Uterus (tissue), 4 donors: ENCODE results near the gene KIAA1755. TPM values are rescaled to one million over a fixed set of nuclear protein-coding genes. Genes with fewer than 3 reads are reported as not detected.

Source experiments
- DNase-seq, 2 donors: peaks; one replicate each; pipeline ENCODE4 v3.0.0-alpha.2; 2019 to 2020
- H3K27ac ChIP-seq, 2 donors: fragments of 200-600 bp; sonication (generic); 1 replicate in 1 of 2; 2 replicates in 1 of 2; pipeline ENCODE4 v1.5.1; 2016 to 2018
- H3K27me3 ChIP-seq, 2 donors: fragments of 200-600 bp; sonication (generic); one replicate each; pipeline ENCODE4 v1.5.1; 2018 to 2019; ENCODE audit warnings: control low read depth in 1 of 2
- H3K36me3 ChIP-seq, 2 donors: fragments of 200-600 bp; sonication (generic); one replicate each; pipeline ENCODE4 v1.5.1; 2019; ENCODE audit warnings: control low read depth in 1 of 2
- H3K4me1 ChIP-seq, 2 donors: fragments of 200-600 bp; sonication (generic); one replicate each; pipeline ENCODE4 v1.5.1; 2018 to 2019; ENCODE audit warnings: control low read depth in 1 of 2
- H3K4me3 ChIP-seq, 2 donors: fragments of 200-600 bp; sonication (generic); 1 replicate in 1 of 2; 2 replicates in 1 of 2; pipeline ENCODE4 v1.5.1; 2018 to 2019; ENCODE audit warnings: mild to moderate bottlenecking in 1 of 2
- H3K9me3 ChIP-seq, 2 donors: fragments of 200-600 bp; sonication (generic); one replicate each; pipeline ENCODE4 v1.5.1; 2019; ENCODE audit warnings: control low read depth in 1 of 2
- CTCF ChIP-seq, 4 experiments: fragments of 200-600 bp in 2 of 4; fragments of 450-650 bp in 2 of 4; sonication (generic) in 2 of 4; IDR thresholded peaks; one replicate each; pipeline ENCODE4 v1.5.1; 2016 to 2019; ENCODE audit warnings: antibody characterized with exemption in 4 of 4, mild to moderate bottlenecking in 2 of 4, moderate library complexity in 1 of 4
- POLR2A ChIP-seq, 2 donors: fragments of 450-650 bp; IDR thresholded peaks; one replicate each; pipeline ENCODE4 v1.6.1; 2016; ENCODE audit warnings: antibody characterized with exemption in 2 of 2, mild to moderate bottlenecking in 1 of 2, moderate library complexity in 1 of 2
- intact Hi-C: fragments of 100-400 bp; cut with DNase I; formaldehyde crosslinking; loops from one replicate; pipeline ENCODE4 v1.15.1; 2023; ENCODE audit warnings: low total_unique reads
- total RNA-seq, 4 donors: library from RNA; depleted of rRNA in 3 of 4; stranded (reverse); fragments of >200 nt in 3 of 4; gene quantifications; one replicate each; pipeline versions ENCODE4 v1.1.0 to v1.2.4, GENCODE V29; 2014 to 2023
- donor health status: DM: yes; HTN: yes; CAD: no.

KIAA1755 gene
- total RNA-seq, 4 donors from 2014 or later, result 5.3 to 47.6 (median 15.7) TPM

GRCh38 chr20:38165966-38166702, 94.4 kb downstream of the KIAA1755 start:
- Histone ChIP-seq H3K9me3 (no peaks in the 10 kb centered on the region), H3K36me3 (no peaks in the 10 kb centered on the region), H3K27ac (peak overlapping the region; percentile 89 to 90), H3K27me3 (no peaks in the 10 kb centered on the region), H3K4me1 (peaks cover 0 to 5% of the 10 kb centered on the region in 2 donors), H3K4me3 (no peak overlapping the region)
- TF ChIP-seq POLR2A (IDR thresholded peaks at IDR 0.05) (no peak), CTCF (IDR thresholded peaks at IDR 0.05) (no peak)
- DNase-seq, result no peak
- intact Hi-C loops, result loop anchor here (5.0 kb wide), 1 partner anchor 94 kb away; no protein-coding TSS in a partner anchor

DNA sequence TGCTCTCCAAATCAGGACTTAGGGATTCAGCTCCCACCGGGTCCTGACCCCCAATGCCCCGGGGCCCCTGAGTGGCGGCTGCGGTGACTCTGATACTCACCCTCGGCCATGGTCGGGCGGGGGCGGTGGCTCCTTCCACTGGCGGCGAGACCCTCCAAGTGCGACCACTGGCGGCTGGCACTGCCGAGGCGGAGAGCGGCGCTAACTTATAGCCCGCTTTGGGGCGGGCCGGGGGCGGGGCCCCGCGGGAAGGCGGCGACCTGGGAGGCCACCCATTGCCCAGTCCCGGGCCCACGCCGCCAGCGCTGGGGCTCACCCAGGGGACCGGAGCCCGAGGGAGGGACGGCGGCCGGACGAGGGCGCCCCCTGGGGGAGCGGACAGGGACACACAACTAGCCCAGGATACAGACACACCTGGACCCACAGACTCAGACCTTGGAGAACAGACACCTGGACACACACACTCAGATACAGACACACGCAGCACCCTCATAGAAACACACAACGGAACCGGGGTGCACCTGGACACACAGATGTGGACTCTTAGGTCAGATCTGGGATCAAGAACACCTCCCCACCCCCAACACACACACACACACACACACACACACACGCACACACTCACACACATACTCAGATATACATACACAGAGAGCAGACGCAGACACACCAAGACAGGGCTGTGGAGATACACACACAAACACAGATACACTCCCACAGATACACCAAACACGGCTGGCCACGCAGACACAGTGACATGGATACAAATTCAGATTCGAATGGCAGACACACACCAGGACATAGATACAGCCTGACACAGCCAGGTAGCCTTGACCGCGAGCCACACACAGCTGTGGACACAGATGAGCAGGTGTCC, 95.2 kb downstream of the KIAA1755 start, which contains the start of gene TGM2:
TSS of gene TGM2 (minus strand) at position 182 of the 877 bp plus-strand sequence. CDS start at position 110, 72 bp downstream.
- intact Hi-C loops, result loop anchor here (5.0 kb wide), 1 partner anchor 93 kb away; no protein-coding TSS in a partner anchor
- Histone ChIP-seq H3K27me3 (no peaks in the 10 kb centered on the region), H3K9me3 (no peaks in the 10 kb centered on the region), H3K27ac (peak within 1 kb of the TSS; percentile 89 to 90), H3K36me3 (no peaks in the 10 kb centered on the region), H3K4me1 (peaks cover 0 to 5% of the 10 kb centered on the region in 2 donors), H3K4me3 (peak within 1 kb of the TSS; percentile 42 to 53)
- peak; percentile 55 to 63 for TF ChIP-seq POLR2A (IDR thresholded peaks at IDR 0.05)
- TF ChIP-seq CTCF (IDR thresholded peaks at IDR 0.05), result peak; percentile 88 to 98 (median 94)
- peak; percentile 84 to 85 for DNase-seq

DNA sequence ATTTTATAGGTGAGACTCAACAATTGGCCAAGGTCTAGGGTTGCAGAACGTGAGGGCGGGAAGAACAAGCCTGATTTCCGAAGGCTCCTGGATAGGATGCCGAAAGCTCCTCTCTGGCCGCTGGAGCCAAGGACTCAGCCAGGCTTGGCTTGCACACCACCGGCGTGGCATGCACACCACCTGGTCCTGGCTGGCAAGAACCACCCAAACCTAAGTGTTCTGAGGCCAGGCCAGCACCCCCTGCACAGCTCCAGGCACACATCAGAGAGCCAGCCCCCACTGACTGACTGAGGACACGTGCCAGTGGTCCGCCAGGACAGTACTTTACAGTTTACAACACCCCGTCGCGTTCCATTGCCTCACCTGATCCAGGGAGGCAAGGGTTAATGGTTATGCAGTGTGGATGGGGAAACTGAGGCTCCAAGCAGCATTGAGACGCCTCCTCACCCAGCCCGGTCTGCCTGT, 95.9 kb downstream of the KIAA1755 start:
- no peak for TF ChIP-seq POLR2A (IDR thresholded peaks at IDR 0.05)
- Histone ChIP-seq H3K27me3 (no peaks in the 10 kb centered on the region), H3K36me3 (no peaks in the 10 kb centered on the region), H3K4me3 (peak overlapping the region; percentile 42 to 53), H3K27ac (peak overlapping the region; percentile 89 to 90), H3K4me1 (peaks cover 0 to 5% of the 10 kb centered on the region in 2 donors), H3K9me3 (no peaks in the 10 kb centered on the region)
- DNase-seq, result no peak
- intact Hi-C loops, result loop anchor here (5.0 kb wide), 1 partner anchor 92 kb away; no protein-coding TSS in a partner anchor

DNA sequence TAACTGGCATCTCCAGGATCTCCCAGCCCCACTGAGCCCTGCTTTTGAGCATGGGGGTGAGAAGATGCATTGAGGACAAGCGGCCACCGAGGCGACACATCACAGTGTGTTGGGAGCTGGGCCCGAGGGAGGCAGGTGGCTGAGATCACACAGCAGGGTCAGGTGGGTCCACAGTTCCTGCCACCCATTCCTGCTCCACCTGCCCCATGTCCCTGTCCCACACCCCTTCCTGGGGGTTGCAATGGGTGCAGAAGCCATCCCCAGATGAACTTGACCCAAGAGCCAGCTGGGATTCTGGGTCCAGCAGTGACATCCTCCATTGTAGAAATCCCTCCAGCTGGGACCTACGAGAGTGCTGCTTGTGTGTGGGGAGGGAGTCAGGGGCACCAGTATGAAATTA, 96.5 kb downstream of the KIAA1755 start:
- Histone ChIP-seq H3K27me3 (no peaks in the 10 kb centered on the region), H3K9me3 (no peaks in the 10 kb centered on the region), H3K4me3 (peak overlapping the region; percentile 42 to 53), H3K27ac (peak overlapping the region; percentile 89 to 90), H3K36me3 (no peaks in the 10 kb centered on the region), H3K4me1 (peaks cover 0 to 5% of the 10 kb centered on the region in 2 donors)
- DNase-seq, result no peak
- intact Hi-C loops, result no loop called here
- TF ChIP-seq POLR2A (IDR thresholded peaks at IDR 0.05), result no peak
- no peak for TF ChIP-seq CTCF (IDR thresholded peaks at IDR 0.05)
